DND-41 (cell line): ENCODE measurements around the gene ANKMY1.

ENCODE experiments used
- ATAC-seq: fragments of 200-7000 bp; cut with Tn5 transposase; 3 replicates; pipeline ENCODE4 v1.9.1; 2021; ENCODE audit warnings: low read depth; ENCODE audit not compliant: insufficient read depth
- DNase-seq: peaks from one replicate; pipeline ENCODE4 v3.0.0-alpha.2; 2020
- H2AFZ ChIP-seq: 2 replicates; pipeline ENCODE4 v1.6.0; 2012; ENCODE audit warnings: low read depth, low read length
- H3K27ac ChIP-seq: 2 replicates; pipeline ENCODE4 v1.5.1; 2012; ENCODE audit warnings: low read length, inconsistent platforms
- H3K27me3 ChIP-seq: fragments of 200-600 bp; sonication (generic); 2 replicates; pipeline ENCODE4 v1.6.0; 2012; ENCODE audit warnings: low read length, mild to moderate bottlenecking, inconsistent platforms; ENCODE audit not compliant: insufficient read depth, poor library complexity
- H3K36me3 ChIP-seq: 2 replicates; pipeline ENCODE4 v1.5.1; 2012; ENCODE audit warnings: low read length, inconsistent platforms; ENCODE audit not compliant: insufficient read depth
- H3K4me1 ChIP-seq: 2 replicates; pipeline ENCODE4 v1.5.1; 2012; ENCODE audit warnings: mild to moderate bottlenecking, low read length; ENCODE audit not compliant: insufficient read depth
- H3K4me2 ChIP-seq: 2 replicates; pipeline ENCODE4 v1.6.0; 2012; ENCODE audit warnings: mild to moderate bottlenecking, moderate library complexity, low read length, inconsistent platforms; ENCODE audit not compliant: insufficient read depth
- H3K4me3 ChIP-seq, 2 experiments: fragments of 200-600 bp in 1 of 2; shearing (Covaris generic) in 1 of 2; 2 replicates each; pipeline ENCODE4 v1.5.1; 2012 to 2016; ENCODE audit warnings: inconsistent platforms in 2 of 2, low read length in 2 of 2, mild to moderate bottlenecking in 2 of 2, low read depth in 1 of 2, moderate library complexity in 1 of 2
- H3K79me2 ChIP-seq: 2 replicates; pipeline ENCODE4 v1.6.0; 2012; ENCODE audit warnings: low read length, inconsistent platforms; ENCODE audit not compliant: insufficient read depth
- H3K9ac ChIP-seq: 2 replicates; pipeline ENCODE4 v1.6.0; 2012; ENCODE audit warnings: low read depth, mild to moderate bottlenecking, inconsistent platforms, low read length, moderate library complexity
- H3K9me3 ChIP-seq: 2 replicates; pipeline ENCODE4 v1.5.1; 2012; ENCODE audit warnings: low read length, moderate library complexity, mild to moderate bottlenecking, inconsistent platforms; ENCODE audit not compliant: insufficient read depth, severe bottlenecking
- H4K20me1 ChIP-seq: 2 replicates; pipeline ENCODE4 v1.6.0; 2012; ENCODE audit warnings: low read length; ENCODE audit not compliant: insufficient read depth
- EZH2 ChIP-seq: IDR thresholded peaks from 3 replicates; pipeline ENCODE4 v1.6.1; 2012; ENCODE audit warnings: borderline replicate concordance, low read depth, mild to moderate bottlenecking, moderate library complexity, low read length, inconsistent platforms; ENCODE audit not compliant: severe bottlenecking
- TF ChIP-seq, protein P1 (sequence below): IDR thresholded peaks from 2 replicates; pipeline ENCODE4 v1.5.1; 2012; ENCODE audit warnings: borderline replicate concordance, low read length, moderate library complexity, mild to moderate bottlenecking; ENCODE audit not compliant: poor library complexity, severe bottlenecking; ENCODE audit errors: extremely low read depth

The ANKMY1 gene

DNA sequence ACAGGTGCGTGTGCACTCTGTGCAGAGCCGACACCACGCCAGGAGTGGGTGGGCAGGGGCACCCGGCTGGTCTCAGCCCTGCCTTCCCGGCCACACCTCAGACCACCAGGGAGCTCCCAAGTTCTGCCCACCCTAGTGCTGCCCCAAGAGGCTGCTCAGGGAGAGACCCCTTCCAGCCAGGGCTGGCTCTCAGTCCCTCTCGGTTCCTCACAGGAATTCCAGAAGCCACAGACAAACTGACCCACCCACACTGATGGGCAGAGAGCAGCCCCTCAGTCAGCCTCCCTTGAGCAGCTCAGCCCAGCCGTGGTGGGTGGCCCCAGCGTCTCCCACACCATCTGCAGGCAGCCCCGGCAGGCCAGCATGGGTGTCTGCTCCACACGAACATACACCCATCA, 88.5 kb downstream of the ANKMY1 start:
- Histone ChIP-seq H3K4me1 (no peaks in the 10 kb centered on the region), H3K79me2 (no peaks in the 10 kb centered on the region), H3K4me2 (no peak overlapping the region), H3K36me3 (peaks cover 11% of the 10 kb centered on the region; the same call in 1 of the 2 replicates), H3K27me3 (no peaks in the 10 kb centered on the region), H4K20me1 (0 out of 2 replicates have a peak, but pooled peaks cover 3% of the 10 kb centered on the region), H3K9ac (no peak overlapping the region), H3K27ac (no peak overlapping the region), H3K9me3 (peaks cover 2% of the 10 kb centered on the region), H2AFZ (no peak overlapping the region), H3K4me3 (no peak overlapping the region)
- TF ChIP-seq, protein P1, sequence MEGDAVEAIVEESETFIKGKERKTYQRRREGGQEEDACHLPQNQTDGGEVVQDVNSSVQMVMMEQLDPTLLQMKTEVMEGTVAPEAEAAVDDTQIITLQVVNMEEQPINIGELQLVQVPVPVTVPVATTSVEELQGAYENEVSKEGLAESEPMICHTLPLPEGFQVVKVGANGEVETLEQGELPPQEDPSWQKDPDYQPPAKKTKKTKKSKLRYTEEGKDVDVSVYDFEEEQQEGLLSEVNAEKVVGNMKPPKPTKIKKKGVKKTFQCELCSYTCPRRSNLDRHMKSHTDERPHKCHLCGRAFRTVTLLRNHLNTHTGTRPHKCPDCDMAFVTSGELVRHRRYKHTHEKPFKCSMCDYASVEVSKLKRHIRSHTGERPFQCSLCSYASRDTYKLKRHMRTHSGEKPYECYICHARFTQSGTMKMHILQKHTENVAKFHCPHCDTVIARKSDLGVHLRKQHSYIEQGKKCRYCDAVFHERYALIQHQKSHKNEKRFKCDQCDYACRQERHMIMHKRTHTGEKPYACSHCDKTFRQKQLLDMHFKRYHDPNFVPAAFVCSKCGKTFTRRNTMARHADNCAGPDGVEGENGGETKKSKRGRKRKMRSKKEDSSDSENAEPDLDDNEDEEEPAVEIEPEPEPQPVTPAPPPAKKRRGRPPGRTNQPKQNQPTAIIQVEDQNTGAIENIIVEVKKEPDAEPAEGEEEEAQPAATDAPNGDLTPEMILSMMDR: no peak
- no peak for TF ChIP-seq EZH2
- ATAC-seq: no peak
- peak; percentile 1 for DNase-seq

DNA sequence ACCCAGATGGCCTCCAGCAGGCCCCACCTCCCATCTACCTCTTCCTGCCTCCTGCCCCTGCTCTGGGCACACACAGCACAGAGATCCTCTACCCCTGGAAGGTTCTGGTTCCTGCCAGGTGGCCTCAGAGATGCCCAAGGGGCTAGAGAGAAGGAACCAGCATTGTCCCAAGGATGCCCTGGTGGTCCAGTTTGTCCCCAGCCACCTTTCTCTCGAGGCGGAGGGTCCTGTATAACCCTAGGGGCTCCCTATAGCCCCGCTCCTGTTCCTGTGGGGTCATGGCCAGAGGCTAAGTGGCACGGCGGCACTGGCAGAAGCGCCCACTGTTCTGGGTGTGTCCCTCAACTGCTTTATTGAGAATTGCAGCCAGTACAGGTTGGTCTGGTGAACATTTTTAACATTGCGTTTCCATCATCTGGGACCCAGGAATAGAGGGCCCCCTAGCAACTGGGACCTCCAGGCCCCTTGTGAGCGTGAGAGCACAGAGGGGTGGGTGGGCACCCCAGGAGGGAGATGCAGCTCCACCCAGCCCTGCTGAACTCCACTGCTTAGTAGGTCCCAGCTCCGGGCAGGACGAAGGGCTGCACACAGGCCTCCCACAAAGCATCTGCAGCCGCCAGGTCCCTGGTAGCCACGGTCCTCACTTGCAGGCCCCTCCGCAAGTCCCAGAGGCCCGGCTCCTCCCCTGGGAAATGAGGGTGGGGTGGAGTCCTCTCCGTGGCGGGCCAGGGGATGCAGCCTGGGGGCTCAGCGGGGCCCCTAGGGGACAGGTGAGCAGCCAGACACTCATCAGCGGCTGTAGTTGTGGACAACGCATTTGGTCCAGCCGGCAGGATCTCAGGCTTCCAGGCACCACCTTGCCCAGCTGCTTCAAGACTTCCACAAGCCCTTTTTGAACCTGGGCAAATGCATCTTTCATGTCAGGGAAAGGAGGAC, 89.2 kb downstream of the ANKMY1 start:
- no peaks in the 10 kb centered on the region for H3K27me3 ChIP-seq
- H3K36me3 ChIP-seq: peaks cover 11% of the 10 kb centered on the region; the same call in 1 of the 2 replicates
- DNase-seq (no peak), ATAC-seq (no peak)
- no peak overlapping the region for H3K4me2 ChIP-seq
- H3K27ac ChIP-seq: no peak overlapping the region
- H2AFZ ChIP-seq: no peak overlapping the region
- no peak overlapping the region for H3K9ac ChIP-seq
- H4K20me1 ChIP-seq: 0 out of 2 replicates have a peak, but pooled peaks cover 3% of the 10 kb centered on the region
- H3K79me2 ChIP-seq: no peaks in the 10 kb centered on the region
- no peaks in the 10 kb centered on the region for H3K9me3 ChIP-seq
- no peak for TF ChIP-seq EZH2
- TF ChIP-seq, protein P1: no peak
- no peaks in the 10 kb centered on the region for H3K4me1 ChIP-seq
- H3K4me3 ChIP-seq: no peak overlapping the region

DNA sequence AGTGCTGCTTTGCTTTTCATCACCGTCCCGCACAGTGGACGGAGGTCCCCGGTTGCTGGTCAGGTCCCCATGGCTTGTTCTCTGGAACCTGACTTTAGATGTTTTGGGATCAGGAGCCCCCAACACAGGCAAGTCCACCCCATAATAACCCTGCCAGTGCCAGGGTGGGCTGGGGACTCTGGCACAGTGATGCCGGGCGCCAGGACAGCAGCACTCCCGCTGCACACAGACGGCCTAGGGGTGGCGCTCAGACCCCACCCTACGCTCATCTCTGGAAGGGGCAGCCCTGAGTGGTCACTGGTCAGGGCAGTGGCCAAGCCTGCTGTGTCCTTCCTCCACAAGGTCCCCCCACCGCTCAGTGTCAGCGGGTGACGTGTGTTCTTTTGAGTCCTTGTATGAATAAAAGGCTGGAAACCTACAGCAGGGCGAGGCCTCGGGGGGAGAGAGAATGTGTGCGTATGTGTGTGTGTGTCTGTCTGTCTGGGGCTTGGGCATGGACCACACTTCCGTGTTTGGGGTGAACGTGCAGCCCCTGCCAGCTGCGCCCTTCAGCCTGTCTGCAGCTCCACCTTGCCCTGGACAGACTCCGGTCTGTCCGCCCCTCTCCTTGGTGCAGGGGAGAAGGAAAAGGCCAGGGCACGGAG, 90.0 kb downstream of the ANKMY1 start:
- Histone ChIP-seq H3K9me3 (no peaks in the 10 kb centered on the region), H3K79me2 (no peaks in the 10 kb centered on the region), H2AFZ (no peak overlapping the region), H3K4me2 (no peak overlapping the region), H4K20me1 (0 out of 2 replicates have a peak, but pooled peaks cover 3% of the 10 kb centered on the region), H3K4me1 (no peaks in the 10 kb centered on the region), H3K4me3 (no peak overlapping the region), H3K27me3 (no peaks in the 10 kb centered on the region), H3K27ac (no peak overlapping the region), H3K9ac (no peak overlapping the region), H3K36me3 (peaks cover 11% of the 10 kb centered on the region; the same call in 1 of the 2 replicates)
- no peak for TF ChIP-seq EZH2
- TF ChIP-seq, protein P1: peak; percentile 12
- ATAC-seq: no peak
- peak; percentile 2 for DNase-seq
